GM20431 (cell line): ENCODE data around the gene VWA5B2.

Experiments used
- in situ Hi-C: fragments of 300-500 bp; cut with MseI, MboI; formaldehyde crosslinking; loops from one replicate; pipeline ENCODE4 v1.15.0; 2020; ENCODE audit warnings: low sequenced_read_pairs; ENCODE audit not compliant: unreplicated experiment

Gene VWA5B2

DNA sequence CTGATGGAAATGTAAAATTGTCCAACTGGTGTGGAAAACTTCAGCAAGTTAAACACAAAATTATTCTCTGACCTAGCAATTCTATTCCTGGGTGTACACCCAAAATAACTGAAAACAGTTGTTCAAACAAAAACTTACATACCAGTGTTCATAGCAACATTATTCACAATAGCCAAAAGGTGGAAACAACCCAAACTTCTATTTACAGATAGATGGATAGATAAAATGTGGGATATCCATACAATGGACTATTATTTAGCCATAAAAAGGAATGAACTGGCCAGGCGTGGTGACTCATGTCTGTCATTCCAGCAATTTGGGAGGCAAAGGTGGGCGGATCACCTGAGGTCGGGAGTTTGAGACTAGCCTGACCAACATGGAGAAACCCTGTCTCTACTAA is 6.9 kb upstream of the VWA5B2 start:
- in situ Hi-C loops, result no loop called here

DNA sequence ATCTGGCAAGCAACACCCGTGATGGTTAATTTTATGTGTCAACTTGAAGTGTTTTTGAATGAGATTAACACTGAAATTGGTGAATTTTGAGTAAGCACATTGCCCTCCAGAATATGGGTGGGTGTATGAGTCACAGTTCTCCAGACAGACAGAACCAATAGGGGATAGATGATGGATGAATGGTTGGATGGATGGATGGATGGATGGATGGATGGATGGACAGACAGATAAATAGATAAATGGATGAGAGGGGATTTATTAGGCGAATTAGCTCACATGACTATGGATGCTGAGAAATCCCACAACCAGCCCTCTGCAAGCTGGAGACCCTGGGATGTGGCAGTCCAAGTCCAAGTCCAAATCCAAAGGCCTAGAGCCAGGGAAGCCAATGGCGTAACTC is 5.4 kb upstream of the VWA5B2 start:
- in situ Hi-C loops, result no loop called here

DNA sequence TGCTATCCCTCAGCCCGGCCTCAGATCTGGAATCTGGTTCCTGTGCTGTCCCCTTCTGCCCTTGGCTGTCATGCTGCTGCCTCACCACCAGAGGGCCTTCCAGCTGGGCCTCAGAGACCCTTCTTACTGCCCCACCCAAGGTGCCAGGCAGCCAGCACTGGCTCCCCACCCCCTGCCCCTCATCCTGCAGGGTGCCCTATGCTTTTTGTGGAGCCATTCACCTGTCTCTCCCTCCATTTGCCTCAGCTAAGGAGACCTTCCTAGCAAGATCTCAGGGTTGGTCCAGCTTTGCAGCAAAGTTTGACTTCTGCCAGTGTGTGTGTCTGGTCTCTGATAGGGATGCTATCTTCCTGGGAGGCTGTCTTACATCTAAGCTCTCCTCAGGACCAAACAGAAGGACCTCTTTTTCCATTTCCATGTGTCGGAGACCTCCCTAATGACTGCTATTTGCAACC is 1.9 kb upstream of the VWA5B2 start:
- in situ Hi-C loops, result loop anchor here (25.0 kb wide), 1 partner anchor 340 kb away; the partner anchor contains the start of gene PARL

DNA sequence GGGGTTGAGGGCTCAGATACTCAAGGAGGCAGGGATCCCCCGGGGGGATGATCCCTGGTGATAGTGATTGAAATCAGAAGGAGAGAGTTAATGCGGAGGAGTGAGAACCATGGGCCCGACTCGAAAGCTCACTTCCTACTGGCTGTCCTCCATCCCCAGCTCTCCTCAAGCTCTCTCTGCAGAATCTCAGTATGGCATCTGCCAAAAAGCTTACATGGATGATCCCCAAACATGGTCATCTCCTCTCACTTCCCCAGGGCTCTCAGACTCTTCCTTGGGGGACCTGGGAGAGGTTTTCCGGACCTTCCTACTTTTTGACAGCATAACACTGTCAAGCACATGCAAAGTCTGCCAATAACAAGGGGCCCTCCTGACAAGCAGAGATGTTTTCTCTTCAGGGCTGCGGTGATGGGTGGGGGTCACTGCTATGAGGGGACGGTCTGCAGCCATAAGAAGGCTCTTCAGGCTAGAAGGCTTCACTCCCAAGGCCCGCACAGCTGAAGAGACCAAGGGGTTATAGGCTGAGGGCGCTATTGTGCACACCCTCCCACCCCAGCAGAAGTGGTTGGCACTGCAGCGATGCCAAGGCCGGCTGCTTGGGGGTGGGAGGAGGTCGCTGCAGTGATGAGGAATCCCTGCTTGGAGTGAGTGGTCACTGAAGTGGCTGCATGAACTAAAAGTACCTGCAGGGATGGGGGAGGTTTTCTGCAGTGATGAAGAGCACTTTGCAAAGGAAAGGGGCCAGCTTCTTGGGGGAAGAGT is 828 bp upstream of the VWA5B2 start:
- in situ Hi-C loops, result loop anchor here (25.0 kb wide), 1 partner anchor 341 kb away; the partner anchor contains the start of gene PARL

DNA sequence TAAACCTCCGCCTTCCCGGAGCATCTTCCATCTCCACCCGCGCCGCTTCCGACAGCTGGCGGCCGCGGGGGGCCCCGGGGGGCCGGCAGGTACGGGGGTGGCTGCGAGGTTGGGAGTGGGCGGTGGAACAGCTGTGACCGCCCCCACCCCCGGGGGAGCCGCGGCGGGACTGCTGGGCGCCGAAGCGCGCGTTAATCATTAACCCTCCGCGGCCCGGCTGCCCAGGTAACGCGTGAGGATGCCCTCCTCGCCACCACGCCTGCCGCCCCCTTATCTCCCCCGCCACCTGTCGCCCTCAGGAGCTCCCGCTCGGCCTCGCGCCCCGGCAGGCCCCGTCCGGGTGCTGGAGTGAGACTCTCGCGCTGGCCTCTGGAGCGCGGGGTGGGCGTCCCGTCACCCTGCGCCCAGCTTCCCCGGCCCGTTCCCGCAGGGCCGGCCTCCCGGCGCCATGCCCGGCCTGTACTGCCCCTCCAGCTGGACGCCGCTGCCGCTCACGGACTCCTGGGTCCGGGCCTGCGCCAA is 757 bp downstream of the VWA5B2 start:
- in situ Hi-C loops, result loop anchor here (25.0 kb wide), 1 partner anchor 343 kb away; the partner anchor contains the start of gene PARL

DNA sequence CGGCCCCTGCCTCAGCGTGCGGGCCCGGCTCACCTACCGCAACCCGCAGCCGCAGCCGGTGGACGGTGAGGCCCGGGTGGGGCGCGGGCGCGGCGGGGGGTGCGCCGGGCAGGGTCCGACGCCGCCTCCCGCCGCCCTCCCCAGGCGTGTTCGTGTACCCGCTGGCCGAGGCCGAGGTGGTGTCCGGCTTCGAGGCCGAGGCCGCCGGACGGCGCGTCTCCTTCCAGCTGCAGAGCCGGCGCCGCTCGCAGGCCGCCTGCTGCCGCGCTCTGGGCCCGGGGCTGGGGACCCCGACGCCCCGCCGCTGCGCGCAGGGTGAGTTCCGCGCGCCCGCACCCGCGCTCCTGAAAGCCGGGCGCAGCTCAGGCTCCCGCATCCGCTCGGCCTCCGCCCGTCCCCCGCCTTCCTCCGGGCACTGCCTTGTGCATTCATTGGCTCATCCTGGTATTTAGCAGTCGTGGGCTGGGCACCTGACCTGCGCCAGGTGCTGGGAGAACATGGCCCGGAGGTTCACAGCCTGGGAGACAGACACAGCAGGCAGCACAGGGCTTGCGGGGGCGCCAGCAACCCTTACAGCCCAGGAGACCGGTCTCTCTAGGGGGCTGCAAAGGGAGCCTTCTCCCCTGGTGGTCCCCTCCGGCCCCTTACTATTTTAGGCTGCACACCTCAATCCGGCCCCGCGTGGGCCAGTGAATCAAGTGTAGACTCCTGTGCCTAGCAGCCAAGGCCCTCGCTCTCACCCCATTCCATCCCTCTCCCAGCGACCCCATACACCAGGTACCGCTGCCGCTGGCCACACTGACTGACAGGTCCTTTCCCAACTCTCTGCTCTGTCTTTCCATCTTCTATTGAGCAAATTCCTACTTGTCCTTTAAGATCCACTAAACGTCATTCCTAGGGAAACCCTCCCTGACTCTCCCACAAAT is 1.5 kb downstream of the VWA5B2 start:
- in situ Hi-C loops, result loop anchor here (25.0 kb wide), 1 partner anchor 344 kb away; the partner anchor contains the start of gene PARL

DNA sequence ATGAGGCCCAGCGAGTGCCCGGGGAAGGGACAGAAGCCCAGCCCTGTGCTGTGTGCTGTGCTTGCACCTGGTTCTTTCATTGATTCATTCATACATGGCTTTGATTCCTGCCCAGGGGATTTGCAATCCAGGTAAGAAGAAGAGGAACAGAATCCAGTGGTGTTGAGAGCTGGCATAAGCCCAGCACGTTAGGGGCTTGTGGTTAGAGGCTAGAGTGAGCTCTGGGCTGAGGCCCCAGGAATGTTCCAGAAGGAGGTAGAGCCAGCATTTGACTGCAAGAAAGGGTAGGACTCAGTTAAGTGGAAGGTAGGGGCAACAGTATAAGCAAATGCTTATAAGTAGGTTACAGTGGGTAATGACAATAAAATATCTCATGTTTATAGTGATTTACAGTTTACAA is 2.3 kb downstream of the VWA5B2 start:
- in situ Hi-C loops, result loop anchor here (25.0 kb wide), 1 partner anchor 344 kb away; the partner anchor contains the start of gene PARL

DNA sequence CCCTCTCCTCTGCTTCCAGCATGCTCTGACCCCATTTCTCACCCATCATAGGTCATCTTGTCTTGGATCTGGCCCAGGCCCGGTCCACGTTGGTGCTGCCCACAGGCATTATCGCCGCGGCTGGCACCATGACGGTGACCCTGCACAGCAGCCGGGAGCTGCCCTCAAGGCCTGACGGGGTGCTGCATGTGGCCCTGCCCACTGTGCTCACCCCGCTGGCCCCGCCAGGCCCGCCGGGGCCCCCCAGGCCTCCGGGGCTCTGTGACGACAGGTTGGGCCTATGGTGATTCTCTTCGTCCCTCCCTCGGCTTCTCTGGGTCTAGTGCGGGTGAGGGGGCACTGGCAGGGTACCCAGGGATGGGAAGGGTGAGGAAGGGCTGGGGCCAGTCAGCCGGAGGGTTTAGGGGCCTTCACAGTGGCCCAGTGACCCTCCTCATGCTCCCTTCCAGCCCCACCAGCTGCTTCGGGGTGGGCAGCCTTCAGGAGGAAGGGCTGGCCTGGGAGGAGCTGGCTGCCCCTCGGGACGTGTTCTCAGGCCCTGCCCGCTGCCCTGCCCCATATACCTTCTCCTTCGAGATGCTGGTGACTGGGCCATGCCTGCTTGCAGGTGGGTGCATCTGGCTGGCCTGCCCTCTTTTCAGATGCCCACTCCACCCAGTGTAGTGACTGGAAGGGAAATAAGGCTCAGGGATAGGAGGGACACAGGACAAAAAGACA is 3.9 kb downstream of the VWA5B2 start:
- in situ Hi-C loops, result loop anchor here (25.0 kb wide), 1 partner anchor 346 kb away; the partner anchor contains the start of gene PARL

DNA sequence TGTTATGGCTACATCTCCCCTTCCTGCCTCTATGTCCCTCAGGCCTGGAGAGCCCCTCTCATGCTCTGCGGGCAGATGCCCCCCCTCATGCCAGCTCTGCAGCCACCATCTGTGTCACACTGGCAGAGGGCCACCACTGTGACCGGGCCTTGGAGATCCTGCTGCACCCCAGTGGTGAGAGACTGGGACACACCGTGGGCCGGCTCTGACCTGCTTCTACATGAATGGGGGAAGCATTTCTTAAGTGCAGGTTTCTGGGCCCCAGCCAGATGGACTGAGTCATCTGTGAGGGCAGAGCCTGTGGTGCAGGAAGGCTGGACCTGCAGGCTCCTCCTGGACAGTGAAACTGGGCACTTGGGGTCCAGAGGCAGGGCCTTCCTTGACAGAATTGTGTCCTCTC is 4.8 kb downstream of the VWA5B2 start:
- in situ Hi-C loops, result loop anchor here (25.0 kb wide), 1 partner anchor 347 kb away; the partner anchor contains the start of gene PARL

DNA sequence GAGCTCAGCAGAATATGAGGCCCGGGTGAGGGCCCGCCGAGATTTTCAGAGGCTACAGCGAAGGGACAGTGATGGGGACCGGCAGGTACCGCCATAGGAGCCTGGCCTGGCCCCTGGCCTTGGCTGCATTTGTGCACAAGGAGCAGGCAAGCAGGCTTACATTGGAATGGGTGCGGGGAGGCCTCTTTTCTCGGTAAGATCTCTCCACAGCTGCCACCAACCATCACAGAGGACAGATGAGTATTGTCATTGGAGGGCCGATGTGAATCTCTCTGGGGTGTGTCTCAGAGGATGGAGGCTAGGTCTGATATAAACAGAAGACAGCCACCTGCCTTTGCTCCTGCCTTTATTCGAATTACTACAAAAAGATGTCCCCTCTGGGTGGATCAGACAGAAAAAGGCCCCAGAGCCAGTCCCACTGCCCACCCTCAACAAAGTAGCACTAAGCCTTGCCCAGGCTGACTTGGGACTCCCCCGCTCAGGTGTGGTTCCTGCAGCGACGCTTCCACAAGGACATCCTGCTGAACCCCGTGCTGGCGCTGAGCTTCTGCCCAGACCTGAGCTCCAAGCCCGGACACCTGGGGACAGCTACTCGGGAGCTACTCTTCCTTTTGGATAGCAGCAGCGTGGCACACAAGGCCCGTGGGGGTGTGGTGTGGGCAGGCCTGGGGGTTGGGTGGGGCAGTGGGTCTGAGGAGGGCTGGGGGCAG is 5.4 kb downstream of the VWA5B2 start:
- in situ Hi-C loops, result loop anchor here (25.0 kb wide), 1 partner anchor 348 kb away; the partner anchor contains the start of gene PARL

DNA sequence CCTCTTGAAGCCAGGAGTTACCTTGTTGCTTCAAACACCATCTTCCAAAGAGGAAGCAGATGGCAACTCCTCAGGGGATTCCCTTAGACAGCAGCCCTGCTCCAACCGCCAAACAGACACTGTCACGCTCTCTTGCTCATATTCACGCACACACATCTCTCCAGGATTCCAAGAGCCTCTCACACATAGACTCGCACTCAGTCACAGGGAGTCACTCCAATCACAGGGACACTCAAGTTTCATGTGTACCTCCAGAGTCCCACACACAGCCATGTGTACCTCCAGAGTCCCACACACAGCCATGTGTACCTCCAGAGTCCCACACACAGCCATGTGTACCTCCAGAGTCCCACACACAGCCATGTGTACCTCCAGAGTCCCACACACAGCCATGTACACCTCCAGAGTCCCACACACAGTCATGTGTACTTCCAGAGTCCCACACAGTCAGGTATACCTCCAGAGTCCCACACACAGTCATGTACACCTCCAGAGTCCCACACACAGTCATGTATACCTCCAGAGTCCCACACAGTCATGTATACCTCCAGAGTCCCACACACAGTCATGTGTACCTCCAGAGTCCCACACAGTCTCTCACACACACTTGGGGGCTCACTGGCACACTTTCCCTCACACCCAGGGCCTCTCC is 6.1 kb downstream of the VWA5B2 start:
- in situ Hi-C loops, result loop anchor here (25.0 kb wide), 1 partner anchor 348 kb away; the partner anchor contains the start of gene PARL

DNA sequence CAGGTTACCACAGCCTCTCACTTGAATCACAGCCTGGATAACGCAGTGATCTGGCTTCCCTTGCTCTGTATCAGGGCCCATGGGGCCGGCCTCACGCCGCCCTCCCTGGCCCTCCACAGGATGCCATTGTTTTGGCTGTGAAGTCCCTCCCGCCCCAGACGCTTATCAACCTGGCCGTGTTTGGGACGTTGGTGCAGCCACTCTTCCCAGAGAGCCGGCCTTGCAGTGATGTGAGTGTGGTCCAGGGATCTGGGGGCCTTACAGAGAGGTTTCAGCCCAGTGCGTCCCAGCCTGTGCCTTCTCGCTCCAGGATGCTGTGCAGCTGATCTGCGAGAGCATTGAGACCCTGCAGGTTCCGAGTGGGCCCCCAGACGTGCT is 6.6 kb downstream of the VWA5B2 start:
- in situ Hi-C loops, result loop anchor here (25.0 kb wide), 1 partner anchor 349 kb away; the partner anchor contains the start of gene PARL

DNA sequence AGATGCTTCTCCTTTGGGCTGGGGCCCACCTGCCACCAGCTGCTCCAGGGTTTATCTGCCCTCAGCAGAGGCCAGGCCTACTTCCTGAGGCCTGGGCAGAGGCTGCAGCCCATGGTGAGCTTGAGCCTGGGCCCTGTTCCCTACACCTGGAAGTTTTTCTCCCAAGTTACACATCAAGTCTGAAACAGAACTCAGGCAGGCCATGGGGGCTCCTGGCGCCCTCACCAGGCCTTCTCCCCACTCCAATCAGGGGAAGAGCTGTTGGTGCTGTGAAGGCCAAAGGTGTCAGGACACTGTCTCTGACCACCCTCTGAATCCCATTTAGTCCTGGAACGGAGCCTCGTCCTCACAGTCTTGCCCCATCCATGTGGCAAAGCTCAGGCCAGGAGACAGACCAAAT is 7.3 kb downstream of the VWA5B2 start:
- in situ Hi-C loops, result loop anchor here (25.0 kb wide), 1 partner anchor 349 kb away; the partner anchor contains the start of gene PARL

DNA sequence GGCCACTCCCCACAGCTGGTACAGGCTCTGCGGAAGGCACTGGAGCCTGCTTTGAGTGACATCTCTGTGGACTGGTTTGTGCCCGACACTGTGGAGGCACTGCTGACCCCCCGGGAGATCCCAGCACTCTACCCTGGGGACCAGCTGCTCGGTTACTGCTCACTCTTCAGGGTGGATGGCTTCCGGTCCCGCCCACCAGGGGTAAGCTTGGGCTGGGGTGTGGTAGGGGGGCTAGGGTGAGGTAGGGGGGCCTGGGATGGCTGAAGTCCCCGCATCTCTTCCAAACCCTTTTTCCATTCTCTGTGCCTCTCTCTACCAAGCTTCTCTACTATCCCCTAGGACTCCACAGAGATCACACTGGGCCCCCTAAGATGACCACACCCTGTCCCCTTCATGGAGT is 7.8 kb downstream of the VWA5B2 start:
- in situ Hi-C loops, result loop anchor here (25.0 kb wide), 1 partner anchor 350 kb away; the partner anchor contains the start of gene PARL

DNA sequence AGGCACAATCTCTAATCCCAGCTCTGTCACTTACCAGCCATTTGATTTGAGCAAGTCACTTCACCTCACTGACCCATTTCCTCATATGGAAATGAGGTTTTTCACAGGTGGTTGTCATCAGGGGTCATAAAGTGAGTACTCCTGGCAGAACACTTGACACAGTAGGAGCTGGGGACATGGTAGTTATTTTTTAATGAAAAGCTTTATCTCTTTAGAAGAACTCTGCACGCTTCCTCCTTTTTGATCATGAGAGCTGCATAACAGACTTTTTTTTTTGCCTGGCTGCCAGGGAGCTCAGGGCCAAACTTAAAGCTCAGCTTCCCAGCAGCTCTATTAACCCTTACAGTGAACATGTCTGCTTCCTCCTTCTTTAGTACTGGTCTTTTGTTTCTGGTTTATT is 8.4 kb downstream of the VWA5B2 start:
- in situ Hi-C loops, result loop anchor here (25.0 kb wide), 1 partner anchor 351 kb away; the partner anchor contains the start of gene PARL

DNA sequence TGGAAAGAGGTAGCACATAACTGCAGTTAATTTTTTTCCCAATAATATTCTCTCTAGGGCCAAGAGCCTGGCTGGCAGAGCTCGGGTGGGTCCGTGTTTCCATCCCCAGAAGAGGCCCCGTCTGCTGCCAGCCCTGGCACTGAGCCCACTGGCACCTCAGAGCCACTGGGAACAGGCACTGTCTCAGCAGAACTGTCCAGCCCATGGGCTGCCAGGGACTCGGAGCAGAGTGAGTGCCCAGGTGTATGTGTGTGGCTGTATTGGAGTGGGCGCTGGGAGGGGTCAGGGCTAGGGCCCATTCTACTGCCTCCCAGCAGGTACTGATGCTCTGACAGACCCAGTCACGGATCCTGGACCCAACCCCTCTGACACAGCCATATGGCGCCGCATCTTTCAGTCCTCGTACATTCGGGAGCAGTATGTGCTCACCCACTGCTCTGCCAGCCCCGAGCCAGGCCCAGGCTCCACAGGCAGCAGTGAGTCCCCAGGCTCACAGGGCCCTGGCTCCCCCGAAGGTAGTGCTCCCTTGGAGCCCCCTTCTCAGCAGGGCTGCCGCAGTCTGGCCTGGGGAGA is 8.9 kb downstream of the VWA5B2 start:
- in situ Hi-C loops, result loop anchor here (25.0 kb wide), 1 partner anchor 351 kb away; the partner anchor contains the start of gene PARL

DNA sequence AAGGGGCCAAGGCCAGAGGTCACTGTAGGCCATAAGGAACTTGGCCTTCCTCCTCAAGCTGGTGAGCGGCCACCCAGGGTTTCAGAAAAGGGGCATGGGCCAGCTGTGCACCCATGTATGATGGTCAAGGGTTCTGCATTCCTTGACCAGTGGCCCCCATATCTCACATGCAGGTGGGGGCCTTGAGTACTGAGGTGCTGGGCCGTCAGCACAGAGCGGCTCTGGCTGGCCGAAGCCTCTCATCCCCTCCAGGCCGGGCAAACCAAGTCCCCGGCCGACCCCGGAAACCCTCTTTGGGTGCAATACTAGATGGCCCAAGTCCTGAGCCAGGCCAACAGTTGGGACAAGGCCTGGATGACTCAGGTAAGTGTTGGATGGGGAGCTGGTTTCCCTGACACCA is 9.8 kb downstream of the VWA5B2 start:
- in situ Hi-C loops, result loop anchor here (25.0 kb wide), 1 partner anchor 352 kb away; the partner anchor contains the start of gene PARL

DNA sequence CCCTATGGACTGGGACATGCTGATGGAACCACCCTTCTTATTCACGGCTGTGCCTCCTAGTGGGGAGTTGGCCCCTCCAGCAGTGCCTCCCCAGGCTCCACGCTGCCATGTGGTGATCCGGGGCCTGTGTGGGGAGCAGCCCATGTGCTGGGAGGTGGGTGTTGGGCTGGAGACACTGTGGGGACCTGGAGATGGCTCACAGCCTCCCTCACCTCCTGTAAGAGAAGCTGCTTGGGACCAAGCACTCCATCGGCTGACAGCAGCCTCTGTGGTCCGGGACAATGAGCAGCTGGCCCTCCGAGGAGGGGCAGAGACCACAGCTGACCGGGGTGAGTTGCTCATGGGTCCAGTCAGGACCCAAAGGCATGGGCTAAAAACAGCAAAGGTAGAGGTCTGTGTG is 10.3 kb downstream of the VWA5B2 start:
- in situ Hi-C loops, result loop anchor here (25.0 kb wide), 1 partner anchor 352 kb away; the partner anchor contains the start of gene PARL
